GM18508 (cell line): ENCODE measurements around the gene GPR153.

Source experiments
- ATAC-seq: cut with Tn5 transposase; IDR thresholded peaks from one replicate; pipeline ENCODE4 v1.9.1; 2021; ENCODE audit warnings: moderate number of reproducible peaks; ENCODE audit not compliant: insufficient read depth, unreplicated experiment

GPR153 gene

GRCh38 chr1:6207921-6208320 is 53.0 kb downstream of the GPR153 start:
- ATAC-seq: no peak

GRCh38 chr1:6207075-6207885 is 53.6 kb downstream of the GPR153 start:
- no peak for ATAC-seq

- no peak for ATAC-seq
Observed at GRCh38 chr1:6206520-6206855, 54.4 kb downstream of the GPR153 start.

- no peak for ATAC-seq
Observed at GRCh38 chr1:6205849-6206519, 54.9 kb downstream of the GPR153 start, which contains the start of gene RNF207. RNF207 (plus strand) TSS chr1:6206119; CDS start chr1:6206536, 417 bp downstream.

GRCh38 chr1:6202256-6202655 is 58.6 kb downstream of the GPR153 start:
- no peak for ATAC-seq

GRCh38 chr1:6200188-6200809 is 60.6 kb downstream of the GPR153 start:
- ATAC-seq: no peak

- ATAC-seq: peak; percentile 84
Observed at GRCh38 chr1:6199298-6200187, 61.4 kb downstream of the GPR153 start, which contains the start of gene RPL22. RPL22 (minus strand) TSS chr1:6199595; CDS start chr1:6199573, 22 bp downstream.

GRCh38 chr1:6198646-6199297 is 62.1 kb downstream of the GPR153 start:
- ATAC-seq: no peak

- ATAC-seq: no peak
Observed at GRCh38 chr1:6197746-6198427, 63.0 kb downstream of the GPR153 start.
